ENCODE data around the gene EFNA5.

Gene EFNA5

GRCh38 chr5:107670932-107671741 lies at the start of gene EFNA5:
Gene EFNA5 (minus strand): TSS chr5:107670937.
- no peak for DNase-seq

GRCh38 chr5:107719034-107719606 lies 48.4 kb upstream of the EFNA5 start:
- no peak for DNase-seq

GRCh38 chr5:107717816-107718215 lies 47.1 kb upstream of the EFNA5 start:
- no peak for DNase-seq

- DNase-seq: no peak
Observed at GRCh38 chr5:107713228-107713627, 42.5 kb upstream of the EFNA5 start.

GRCh38 chr5:107712359-107712870 lies 41.7 kb upstream of the EFNA5 start:
- no peak for DNase-seq

GRCh38 chr5:107705402-107706014 lies 34.8 kb upstream of the EFNA5 start:
- DNase-seq: no peak

GRCh38 chr5:107704681-107705401 lies 34.1 kb upstream of the EFNA5 start:
- DNase-seq: no peak

- DNase-seq: no peak
Observed at GRCh38 chr5:107700481-107700880, 29.7 kb upstream of the EFNA5 start.

- no peak for DNase-seq
Observed at GRCh38 chr5:107699425-107699824, 28.7 kb upstream of the EFNA5 start.

GRCh38 chr5:107698286-107698685 lies 27.5 kb upstream of the EFNA5 start:
- no peak for DNase-seq

GRCh38 chr5:107696498-107696897 lies 25.8 kb upstream of the EFNA5 start:
- no peak for DNase-seq

GRCh38 chr5:107696080-107696479 lies 25.3 kb upstream of the EFNA5 start:
- DNase-seq: no peak

- DNase-seq: no peak
Observed at GRCh38 chr5:107687937-107688336, 17.2 kb upstream of the EFNA5 start.

GRCh38 chr5:107687404-107687803 lies 16.7 kb upstream of the EFNA5 start:
- DNase-seq: no peak

- no peak for DNase-seq
Observed at GRCh38 chr5:107682533-107682932, 11.8 kb upstream of the EFNA5 start.

- DNase-seq: no peak
Observed at GRCh38 chr5:107680799-107681198, 10.1 kb upstream of the EFNA5 start.

GRCh38 chr5:107680099-107680498 lies 9.4 kb upstream of the EFNA5 start:
- no peak for DNase-seq

- no peak for DNase-seq
Observed at GRCh38 chr5:107676702-107677101, 6.0 kb upstream of the EFNA5 start.

GRCh38 chr5:107675201-107675600 lies 4.5 kb upstream of the EFNA5 start:
- no peak for DNase-seq

- DNase-seq: no peak
Observed at GRCh38 chr5:107674655-107675054, 3.9 kb upstream of the EFNA5 start.

GRCh38 chr5:107673368-107674136 lies 2.8 kb upstream of the EFNA5 start:
- DNase-seq: peak; percentile 61

GRCh38 chr5:107673039-107673367 lies 2.3 kb upstream of the EFNA5 start:
- no peak for DNase-seq

Measured in DMS79 (cell line).